NT2/D1 (cell line): ENCODE measurements around the gene HOXD11.

Experiments
- YY1 ChIP-seq: IDR thresholded peaks from 2 replicates; pipeline ENCODE4 v1.6.1; 2011; ENCODE audit not compliant: insufficient read length, insufficient read depth
- ZNF274 ChIP-seq: IDR thresholded peaks from 2 replicates; pipeline ENCODE4 v1.6.1; 2011; ENCODE audit warnings: mild to moderate bottlenecking, low read depth, low read length

DNA sequence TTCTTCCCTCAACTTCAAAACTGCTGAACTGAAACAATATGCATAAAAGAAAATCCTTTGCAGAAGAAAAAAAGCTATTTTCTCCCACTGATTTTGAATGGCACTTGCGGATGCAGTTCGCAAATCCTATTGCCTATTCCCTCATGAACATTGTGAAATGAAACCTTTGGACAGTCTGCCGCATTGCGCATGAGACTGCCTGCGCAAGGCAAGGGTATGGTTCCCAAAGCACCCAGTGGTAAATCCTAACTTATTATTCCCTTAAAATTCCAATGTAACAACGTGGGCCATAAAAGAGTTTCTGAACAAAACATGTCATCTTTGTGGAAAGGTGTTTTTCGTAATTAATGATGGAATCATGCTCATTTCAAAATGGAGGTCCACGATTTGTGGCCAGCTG is 30.8 kb downstream of the HOXD11 start:
- TF ChIP-seq YY1 = no peak
- TF ChIP-seq ZNF274 = no peak
